ENCODE data around the gene LRRC3B.
"Not testable (repeated sequence)": the region's sequence is repeated elsewhere in the genome, so short reads cannot be mapped to it uniquely, and the experiment has no call there.

- not testable (repeated sequence) for TF ChIP-seq FOXM1 (IDR thresholded peaks at IDR 0.05; ENCODE audit: borderline replicate concordance); PKNOX1 (IDR thresholded peaks at IDR 0.05); FOXK2 (IDR thresholded peaks at IDR 0.05); SUZ12 (IDR thresholded peaks at IDR 0.05); SP1 (IDR thresholded peaks at IDR 0.05); TARDBP (IDR thresholded peaks at IDR 0.05); BHLHE40 (IDR thresholded peaks at IDR 0.05; ENCODE audit: borderline replicate concordance); ARNT (IDR thresholded peaks at IDR 0.05); NFRKB (IDR thresholded peaks at IDR 0.05)
Measured at GRCh38 chr3:26603311-26603710, 19.3 kb upstream of the LRRC3B start.

Measured in HEK293T (cell line).